SK-N-SH treated with all-trans-retinoic acid at 6 μM for 48 hours (cell line): ENCODE results near the gene MADD.

Experiments used
- ATAC-seq: fragments of 200-7000 bp; cut with Tn5 transposase; 3 replicates; pipeline ENCODE4 v1.9.1; 2020; ENCODE audit warnings: mild to moderate bottlenecking, moderate library complexity
- ARNTL ChIP-seq: fragments of 450-650 bp; formaldehyde crosslinking; IDR thresholded peaks from 2 replicates; pipeline ENCODE4 v1.5.0; 2020; ENCODE audit warnings: low read depth, mild to moderate bottlenecking, moderate library complexity, borderline replicate concordance
- BACH2 ChIP-seq: fragments of 250-450 bp; sonication (Bioruptor Pico); IDR thresholded peaks from 2 replicates; pipeline ENCODE4 v1.9.0; 2021; ENCODE audit warnings: mild to moderate bottlenecking, borderline replicate concordance
- CSDC2 ChIP-seq: fragments of 250-450 bp; sonication (Bioruptor Pico); IDR thresholded peaks from 2 replicates; pipeline ENCODE4 v1.5.0; 2020; ENCODE audit warnings: mild to moderate bottlenecking, moderate library complexity
- CSRNP3 ChIP-seq: fragments of 250-450 bp; sonication (Bioruptor Pico); IDR thresholded peaks from 2 replicates; pipeline ENCODE4 v1.5.1; 2021; ENCODE audit warnings: mild to moderate bottlenecking, moderate library complexity
- ESRRG ChIP-seq: fragments of 250-450 bp; sonication (Bioruptor Pico); IDR thresholded peaks from 2 replicates; pipeline ENCODE4 v1.6.1; 2021; ENCODE audit warnings: mild to moderate bottlenecking
- GLIS3 ChIP-seq: fragments of 250-450 bp; sonication (Bioruptor Pico); IDR thresholded peaks from 2 replicates; pipeline ENCODE4 v1.5.0; 2020; ENCODE audit warnings: mild to moderate bottlenecking, moderate library complexity
- ISL1 ChIP-seq: fragments of 250-450 bp; sonication (Bioruptor Pico); IDR thresholded peaks from 2 replicates; pipeline ENCODE4 v2.1.2; 2022; ENCODE audit warnings: mild to moderate bottlenecking, moderate library complexity
- OSR1 ChIP-seq: fragments of 250-450 bp; sonication (Bioruptor Pico); IDR thresholded peaks from 2 replicates; pipeline ENCODE4 v1.8.0; 2022; ENCODE audit warnings: moderate library complexity, mild to moderate bottlenecking, inconsistent platforms
- PATZ1 ChIP-seq: fragments of 250-450 bp; sonication (Bioruptor Pico); IDR thresholded peaks from 2 replicates; pipeline ENCODE4 v1.8.0; 2020; ENCODE audit warnings: mild to moderate bottlenecking, moderate library complexity, borderline replicate concordance
- POU6F1 ChIP-seq: fragments of 250-450 bp; sonication (Bioruptor Pico); IDR thresholded peaks from 2 replicates; pipeline ENCODE4 v1.8.0; 2021; ENCODE audit warnings: low read depth, mild to moderate bottlenecking, moderate library complexity, borderline replicate concordance
- PPARA ChIP-seq: fragments of 250-450 bp; sonication (Bioruptor Pico); IDR thresholded peaks from 2 replicates; pipeline ENCODE4 v1.5.0; 2020; ENCODE audit warnings: mild to moderate bottlenecking, borderline replicate concordance
- RARB ChIP-seq: fragments of 250-450 bp; sonication (Bioruptor Pico); IDR thresholded peaks from 2 replicates; pipeline ENCODE4 v1.8.0; 2021; ENCODE audit warnings: mild to moderate bottlenecking, moderate library complexity
- SNAI2 ChIP-seq: fragments of 250-450 bp; sonication (Bioruptor Pico); IDR thresholded peaks from 2 replicates; pipeline ENCODE4 v1.5.0; 2020; ENCODE audit warnings: mild to moderate bottlenecking, moderate library complexity
- TCF4 ChIP-seq: fragments of 250-450 bp; sonication (Bioruptor Pico); IDR thresholded peaks from 2 replicates; pipeline ENCODE4 v1.8.0; 2021; ENCODE audit warnings: mild to moderate bottlenecking, moderate library complexity, borderline replicate concordance
- TSHZ2 ChIP-seq: fragments of 250-450 bp; sonication (Bioruptor Pico); IDR thresholded peaks from 2 replicates; pipeline ENCODE4 v1.5.0; 2020; ENCODE audit warnings: mild to moderate bottlenecking, moderate library complexity
- ZC3H10 ChIP-seq: fragments of 250-450 bp; sonication (Bioruptor Pico); IDR thresholded peaks from 2 replicates; pipeline ENCODE4 v1.5.1; 2021; ENCODE audit warnings: mild to moderate bottlenecking, moderate library complexity
- ZFP3 ChIP-seq: fragments of 250-450 bp; sonication (Bioruptor Pico); IDR thresholded peaks from 2 replicates; pipeline ENCODE4 v1.5.0; 2020; ENCODE audit warnings: mild to moderate bottlenecking, moderate library complexity
- ZFP30 ChIP-seq: fragments of 450-650 bp; formaldehyde crosslinking; IDR thresholded peaks from 2 replicates; pipeline ENCODE4 v1.5.0; 2022; ENCODE audit warnings: mild to moderate bottlenecking, moderate library complexity
- ZNF565 ChIP-seq: fragments of 450-650 bp; formaldehyde crosslinking; conservative IDR thresholded peaks from 2 replicates; pipeline ENCODE4 v1.5.0; 2020; ENCODE audit warnings: low read depth, mild to moderate bottlenecking, moderate library complexity
- ZNF70 ChIP-seq: fragments of 450-650 bp; formaldehyde crosslinking; IDR thresholded peaks from 2 replicates; pipeline ENCODE4 v1.5.0; 2020; ENCODE audit warnings: mild to moderate bottlenecking, moderate library complexity
- ZNF8 ChIP-seq: fragments of 450-650 bp; formaldehyde crosslinking; IDR thresholded peaks from 2 replicates; pipeline ENCODE4 v1.5.0; 2020; ENCODE audit warnings: mild to moderate bottlenecking, moderate library complexity

Gene MADD

GRCh38 chr11:47251751-47252150 lies 18.2 kb upstream of the MADD start:
- no peak for ATAC-seq
- no peak for TF ChIP-seq CSDC2 (CRISPR knock-in tag)
- no peak for TF ChIP-seq ESRRG (CRISPR knock-in tag)
- no peak for TF ChIP-seq SNAI2 (CRISPR knock-in tag)
- no peak for TF ChIP-seq ZNF70 (CRISPR knock-in tag)
- TF ChIP-seq RARB: no peak

GRCh38 chr11:47253660-47254059 lies 16.3 kb upstream of the MADD start:
- no peak for ATAC-seq

GRCh38 chr11:47254386-47254785 lies 15.5 kb upstream of the MADD start:
- TF ChIP-seq ISL1 (CRISPR knock-in tag) (no peak), ZFP30 (no peak), PPARA (CRISPR knock-in tag) (no peak), PATZ1 (CRISPR knock-in tag) (no peak), ZFP3 (CRISPR knock-in tag) (no peak), ZNF565 (CRISPR knock-in tag) (no peak), OSR1 (no peak), BACH2 (no peak), ARNTL (no peak), TSHZ2 (no peak), GLIS3 (CRISPR knock-in tag) (no peak), ZC3H10 (CRISPR knock-in tag) (no peak), SNAI2 (CRISPR knock-in tag) (no peak), ZNF70 (CRISPR knock-in tag) (no peak), CSRNP3 (CRISPR knock-in tag) (no peak), ESRRG (CRISPR knock-in tag) (no peak), POU6F1 (CRISPR knock-in tag) (no peak)
- peak; percentile 7; the same call in 1 of the 3 replicates for ATAC-seq

More at GRCh38 chr11:47253660-47254059, 16.3 kb upstream of the MADD start:
- no peak for TF ChIP-seq CSRNP3 (CRISPR knock-in tag)
- TF ChIP-seq ZFP3 (CRISPR knock-in tag): no peak
- no peak for TF ChIP-seq ZNF8 (CRISPR knock-in tag)
- TF ChIP-seq SNAI2 (CRISPR knock-in tag): no peak
- TF ChIP-seq GLIS3 (CRISPR knock-in tag): no peak

- ATAC-seq: no peak
- TF ChIP-seq ZNF70 (CRISPR knock-in tag) (no peak), OSR1 (no peak), CSRNP3 (CRISPR knock-in tag) (no peak), ARNTL (no peak), ISL1 (CRISPR knock-in tag) (no peak), CSDC2 (CRISPR knock-in tag) (no peak), RARB (no peak), ZNF8 (CRISPR knock-in tag) (no peak), PATZ1 (CRISPR knock-in tag) (no peak), ZC3H10 (CRISPR knock-in tag) (no peak), SNAI2 (CRISPR knock-in tag) (no peak), TCF4 (CRISPR knock-in tag) (no peak)
These were observed 13.6 kb upstream of the MADD start for GRCh38 chr11:47256374-47256773.
